Measurements from ENCODE around the gene RALB. TPM values are rescaled to one million over a fixed set of nuclear protein-coding genes. Genes with fewer than 3 reads are reported as not detected.

RALB gene
- total RNA-seq, 2 donors from 2014 or later = 92.6 to 132 TPM

DNA sequence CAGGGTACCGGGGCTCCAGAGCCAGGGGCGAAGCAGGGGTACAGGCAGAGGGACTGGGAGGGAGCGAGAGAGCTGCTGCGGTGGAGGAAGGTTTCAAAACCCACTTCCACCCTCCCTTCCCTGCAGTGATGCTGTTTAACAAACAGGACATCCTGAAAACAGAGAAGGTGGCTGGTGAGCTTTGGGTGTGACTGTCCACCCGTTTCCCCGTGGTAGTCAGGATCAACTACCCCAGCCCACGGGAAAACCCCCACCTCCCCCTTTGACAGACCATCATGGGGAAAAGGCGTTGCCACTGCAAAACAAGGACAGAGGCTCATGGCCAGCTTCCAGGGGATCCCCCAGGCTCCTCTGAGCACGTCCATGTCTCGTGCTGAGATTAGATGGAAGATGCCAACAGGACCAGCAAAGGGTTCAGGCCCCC, 42.4 kb upstream of the RALB start:
- TF ChIP-seq POLR2AphosphoS5 (IDR thresholded peaks at IDR 0.05) = no peak
- TF ChIP-seq, protein P1, sequence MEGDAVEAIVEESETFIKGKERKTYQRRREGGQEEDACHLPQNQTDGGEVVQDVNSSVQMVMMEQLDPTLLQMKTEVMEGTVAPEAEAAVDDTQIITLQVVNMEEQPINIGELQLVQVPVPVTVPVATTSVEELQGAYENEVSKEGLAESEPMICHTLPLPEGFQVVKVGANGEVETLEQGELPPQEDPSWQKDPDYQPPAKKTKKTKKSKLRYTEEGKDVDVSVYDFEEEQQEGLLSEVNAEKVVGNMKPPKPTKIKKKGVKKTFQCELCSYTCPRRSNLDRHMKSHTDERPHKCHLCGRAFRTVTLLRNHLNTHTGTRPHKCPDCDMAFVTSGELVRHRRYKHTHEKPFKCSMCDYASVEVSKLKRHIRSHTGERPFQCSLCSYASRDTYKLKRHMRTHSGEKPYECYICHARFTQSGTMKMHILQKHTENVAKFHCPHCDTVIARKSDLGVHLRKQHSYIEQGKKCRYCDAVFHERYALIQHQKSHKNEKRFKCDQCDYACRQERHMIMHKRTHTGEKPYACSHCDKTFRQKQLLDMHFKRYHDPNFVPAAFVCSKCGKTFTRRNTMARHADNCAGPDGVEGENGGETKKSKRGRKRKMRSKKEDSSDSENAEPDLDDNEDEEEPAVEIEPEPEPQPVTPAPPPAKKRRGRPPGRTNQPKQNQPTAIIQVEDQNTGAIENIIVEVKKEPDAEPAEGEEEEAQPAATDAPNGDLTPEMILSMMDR (IDR thresholded peaks at IDR 0.05) = no peak
- no peak for TF ChIP-seq POLR2A (IDR thresholded peaks at IDR 0.05)
- Histone ChIP-seq H3K9me3 (no peaks in the 10 kb centered on the region), H3K4me3 (no peak overlapping the region), H3K36me3 (no peaks in the 10 kb centered on the region), H3K27ac (no peak overlapping the region), H3K27me3 (replicated peaks; ENCODE audit: insufficient read depth) (no peaks in the 10 kb centered on the region), H3K4me1 (replicated peaks) (no peaks in the 10 kb centered on the region)
- intact Hi-C loops (cut with DNase I) = no loop called here
- no peak for DNase-seq (ENCODE audit: low spot score)
- WGBS = 49% methylated on average over 10 of the region's 10 CpGs

DNA sequence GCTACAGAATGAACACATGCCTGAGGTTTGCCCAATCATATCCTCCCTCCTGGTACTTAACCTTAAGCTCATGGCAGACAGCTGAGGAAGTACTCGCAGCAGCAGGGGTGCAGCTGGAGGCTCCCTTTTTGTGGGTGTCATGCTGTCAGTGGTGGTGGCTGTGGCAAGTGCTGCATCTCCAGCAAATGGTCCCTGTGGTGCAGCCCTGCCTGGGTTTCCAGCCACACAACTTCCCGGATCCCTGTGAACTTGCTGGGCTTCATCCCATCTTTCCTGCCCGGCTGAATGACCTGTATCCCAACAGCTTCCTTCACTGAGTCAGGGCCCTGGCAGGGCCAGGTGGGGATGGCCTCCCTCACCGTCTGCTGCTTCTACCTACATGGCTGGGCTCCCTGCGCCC, 34.5 kb upstream of the RALB start:
- H3K9me3 ChIP-seq = no peaks in the 10 kb centered on the region
- H3K36me3 ChIP-seq = no peaks in the 10 kb centered on the region
- no peak for DNase-seq (ENCODE audit: low spot score)
- H3K4me3 ChIP-seq = no peak overlapping the region
- no peaks in the 10 kb centered on the region for H3K27me3 ChIP-seq (replicated peaks; ENCODE audit: insufficient read depth)
- 95% methylated on average over 5 of the region's 5 CpGs for WGBS
- H3K27ac ChIP-seq = no peak overlapping the region
- no peaks in the 10 kb centered on the region for H3K4me1 ChIP-seq (replicated peaks)
- intact Hi-C loops (cut with DNase I) = no loop called here
- TF ChIP-seq, protein P1 (IDR thresholded peaks at IDR 0.05) = no peak
- TF ChIP-seq POLR2A (IDR thresholded peaks at IDR 0.05) = no peak
- no peak for TF ChIP-seq POLR2AphosphoS5 (IDR thresholded peaks at IDR 0.05)

DNA sequence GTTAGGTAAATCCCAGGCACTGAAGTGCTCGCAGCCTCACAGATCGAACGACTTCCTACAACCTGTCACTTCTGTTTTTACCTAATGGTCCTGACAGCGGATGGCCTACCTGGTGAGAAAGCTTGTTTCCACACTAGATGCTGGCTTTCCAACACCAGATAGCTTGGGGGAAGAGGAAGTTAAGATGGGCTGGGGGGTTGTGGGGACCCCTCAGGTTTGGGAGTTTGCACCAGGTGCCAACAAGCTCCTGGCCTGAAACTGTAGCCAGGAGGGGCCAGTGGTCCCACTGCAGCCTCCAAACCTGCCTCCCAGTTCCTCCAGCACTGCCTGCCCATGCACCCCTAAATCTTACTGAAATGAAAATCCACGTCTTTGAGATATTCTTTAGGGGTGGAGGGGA, 33.4 kb upstream of the RALB start:
- TF ChIP-seq, protein P1 (IDR thresholded peaks at IDR 0.05) = no peak
- TF ChIP-seq POLR2A (IDR thresholded peaks at IDR 0.05) (no peak), POLR2AphosphoS5 (IDR thresholded peaks at IDR 0.05) (no peak)
- Histone ChIP-seq H3K9me3 (no peaks in the 10 kb centered on the region), H3K27me3 (replicated peaks; ENCODE audit: insufficient read depth) (no peaks in the 10 kb centered on the region), H3K36me3 (no peaks in the 10 kb centered on the region), H3K4me1 (replicated peaks) (peaks cover 4% of the 10 kb centered on the region), H3K27ac (no peak overlapping the region), H3K4me3 (no peak overlapping the region)
- DNase-seq (ENCODE audit: low spot score) = no peak
- intact Hi-C loops (cut with DNase I) = no loop called here
- 94% methylated on average over 5 of the region's 5 CpGs for WGBS

DNA sequence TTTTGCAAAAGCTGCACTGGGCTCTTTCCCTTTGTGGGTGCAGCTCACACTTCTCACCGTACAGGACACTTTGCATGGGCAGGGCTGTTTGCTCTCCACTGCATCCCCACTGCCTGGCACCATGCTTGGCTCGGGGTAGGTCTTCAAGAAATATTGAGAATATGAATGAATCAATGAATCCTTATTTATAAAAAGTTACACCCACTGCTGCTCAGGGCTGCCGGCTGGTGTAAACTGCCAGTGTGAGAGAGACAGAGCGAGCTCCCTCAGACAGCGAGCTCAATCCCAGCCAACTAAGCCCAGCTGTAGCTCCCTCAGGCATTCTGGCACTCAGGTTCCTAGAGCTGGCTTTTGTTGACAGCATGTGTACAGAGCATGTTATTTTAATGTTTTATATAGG, 32.9 kb upstream of the RALB start:
- 66% methylated on average over 5 of the region's 5 CpGs for WGBS
- Histone ChIP-seq H3K4me1 (replicated peaks) (peaks cover 5% of the 10 kb centered on the region), H3K9me3 (no peaks in the 10 kb centered on the region), H3K27me3 (replicated peaks; ENCODE audit: insufficient read depth) (no peaks in the 10 kb centered on the region), H3K27ac (no peak overlapping the region), H3K36me3 (no peaks in the 10 kb centered on the region), H3K4me3 (no peak overlapping the region)
- intact Hi-C loops (cut with DNase I) = no loop called here
- TF ChIP-seq, protein P1 (IDR thresholded peaks at IDR 0.05) = no peak
- TF ChIP-seq POLR2A (IDR thresholded peaks at IDR 0.05) (no peak), POLR2AphosphoS5 (IDR thresholded peaks at IDR 0.05) (no peak)
- DNase-seq (ENCODE audit: low spot score) = no peak

DNA sequence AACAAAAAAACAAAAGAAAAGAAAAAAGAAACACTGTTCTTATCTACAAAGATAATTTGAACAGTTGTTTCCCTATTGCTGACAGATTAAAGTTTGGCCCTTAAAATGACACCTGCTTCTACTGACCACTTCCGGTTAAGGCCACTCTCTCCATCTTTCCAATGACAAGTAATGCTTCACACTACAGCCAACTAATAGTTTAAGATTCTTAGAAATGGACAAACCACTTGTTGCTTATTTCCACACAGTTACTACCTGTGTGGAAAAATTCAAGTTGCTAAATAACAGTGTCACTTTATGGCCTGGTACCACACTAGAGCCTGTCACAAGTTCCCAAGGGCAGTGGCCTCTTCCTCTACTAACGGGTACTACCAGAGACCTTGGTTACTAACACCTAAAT, 31.9 kb upstream of the RALB start:
- WGBS = 92% methylated on average over 2 of the region's 2 CpGs
- intact Hi-C loops (cut with DNase I) = no loop called here

More for the DNA sequence above, 31.9 kb upstream of the RALB start:
- DNase-seq (ENCODE audit: low spot score) = no peak
- Histone ChIP-seq H3K27ac (no peak overlapping the region), H3K27me3 (replicated peaks; ENCODE audit: insufficient read depth) (no peaks in the 10 kb centered on the region), H3K4me3 (no peak overlapping the region), H3K4me1 (replicated peaks) (peaks cover 5% of the 10 kb centered on the region), H3K36me3 (no peaks in the 10 kb centered on the region), H3K9me3 (no peaks in the 10 kb centered on the region)
- TF ChIP-seq POLR2AphosphoS5 (IDR thresholded peaks at IDR 0.05) (no peak), POLR2A (IDR thresholded peaks at IDR 0.05) (no peak)
- TF ChIP-seq, protein P1 (IDR thresholded peaks at IDR 0.05) = no peak

Measured in prostate gland (tissue), 2 donors.